SK-N-SH (cell line): ENCODE data around the gene F2R. TPM values are rescaled to one million over a fixed set of nuclear protein-coding genes. Genes with fewer than 3 reads are reported as not detected.
"Not testable (repeated sequence)": the region's sequence is repeated elsewhere in the genome, so short reads cannot be mapped to it uniquely, and the experiment has no call there.

Source experiments
- CTCF ChIA-PET: fragments of 300-600, 350-600 bp; formaldehyde crosslinking; extraction: SDS; loops from one replicate; lab custom pipeline; 2021; lab: Yijun Ruan, JAX
- POLR2A ChIA-PET: fragments of 350-600 bp; sonication (Branson Sonifier 250); formaldehyde crosslinking; extraction: SDS; loops from one replicate; lab custom pipeline; 2020; ENCODE audit warnings: antibody characterized with exemption, inconsistent platforms; lab: Yijun Ruan, JAX
- DNase-seq: peaks from one replicate; pipeline ENCODE4 v3.0.0; 2012
- H2AFZ ChIP-seq: fragments of 200-600 bp; sonication (generic); 2 replicates; pipeline ENCODE4 v1.8.1; 2016; ENCODE audit warnings: antibody characterized with exemption, mild to moderate bottlenecking, low read depth
- H3F3A ChIP-seq: fragments of 200-600 bp; sonication (generic); replicated peaks from 2 replicates; pipeline ENCODE3; 2016; ENCODE audit warnings: antibody characterized with exemption, mild to moderate bottlenecking; ENCODE audit not compliant: insufficient read depth
- H3K27ac ChIP-seq, 2 experiments: fragments of 200-500 bp in 1 of 2; fragments of 200-600 bp in 1 of 2; sonication (Bioruptor generic) in 1 of 2; sonication (generic), shearing (Covaris generic) in 1 of 2; 2 replicates each; pipeline versions ENCODE4 v1.5.1 to v1.6.1; 2014 to 2016; ENCODE audit warnings: low read depth in 2 of 2, inconsistent platforms in 1 of 2, low read length in 1 of 2, mild to moderate bottlenecking in 1 of 2, mixed read lengths in 1 of 2
- H3K27me3 ChIP-seq: fragments of 200-600 bp; sonication (generic), shearing (Covaris generic); 2 replicates; pipeline ENCODE4 v1.6.1; 2016; ENCODE audit warnings: mixed run types; ENCODE audit not compliant: insufficient read depth
- H3K36me3 ChIP-seq, 2 experiments: fragments of 200-500 bp in 1 of 2; fragments of 200-600 bp in 1 of 2; sonication (Bioruptor generic) in 1 of 2; sonication (generic) in 1 of 2; replicated peaks in 1 of 2; 2 replicates each; pipeline versions ENCODE3 to v1.5.1; 2014 to 2016; ENCODE audit warnings: low read length in 1 of 2, mild to moderate bottlenecking in 1 of 2; ENCODE audit not compliant: insufficient read depth in 2 of 2, control insufficient read depth in 1 of 2
- H3K4me1 ChIP-seq, 2 experiments: fragments of 200-500 bp in 1 of 2; fragments of 200-600 bp in 1 of 2; sonication (Bioruptor generic) in 1 of 2; sonication (generic), shearing (Covaris generic) in 1 of 2; 2 replicates each; pipeline versions ENCODE4 v1.5.1 to v1.6.1; 2014 to 2016; ENCODE audit warnings: low read depth in 1 of 2, low read length in 1 of 2, mixed run types in 1 of 2; ENCODE audit not compliant: insufficient read depth in 2 of 2, control insufficient read depth in 1 of 2
- H3K4me2 ChIP-seq: fragments of 200-600 bp; sonication (generic), shearing (Covaris generic); 2 replicates; pipeline ENCODE4 v1.6.1; 2017; ENCODE audit warnings: mixed run types
- H3K4me3 ChIP-seq, 2 experiments: fragments of 200-500 bp in 1 of 2; fragments of 200-600 bp in 1 of 2; sonication (Bioruptor generic) in 1 of 2; sonication (generic), shearing (Covaris generic) in 1 of 2; 2 replicates each; pipeline versions ENCODE4 v1.5.1 to v1.8.1; 2014 to 2016; ENCODE audit warnings: low read depth in 2 of 2, inconsistent platforms in 1 of 2, low read length in 1 of 2, mild to moderate bottlenecking in 1 of 2, mixed read lengths in 1 of 2, moderate library complexity in 1 of 2
- H3K79me2 ChIP-seq: fragments of 200-600 bp; sonication (generic); 2 replicates; pipeline ENCODE4 v1.8.1; 2017; ENCODE audit warnings: mild to moderate bottlenecking; ENCODE audit not compliant: insufficient read depth
- H3K9ac ChIP-seq: fragments of 200-600 bp; sonication (generic); 2 replicates; pipeline ENCODE4 v1.6.1; 2017; ENCODE audit warnings: mixed run types
- H3K9me2 ChIP-seq: fragments of 200-600 bp; sonication (generic); 2 replicates; pipeline ENCODE4 v1.6.1; 2017; ENCODE audit warnings: mixed run types
- H3K9me3 ChIP-seq: fragments of 200-600 bp; sonication (generic); 2 replicates; pipeline ENCODE4 v1.6.1; 2017; ENCODE audit warnings: mixed run types, mild to moderate bottlenecking, moderate library complexity
- H4K20me1 ChIP-seq: fragments of 200-600 bp; sonication (generic); 2 replicates; pipeline ENCODE4 v1.6.1; 2017; ENCODE audit warnings: mild to moderate bottlenecking, mixed run types; ENCODE audit not compliant: insufficient read depth
- ELF1 ChIP-seq: IDR thresholded peaks from 2 replicates; pipeline ENCODE4 v1.4.0; 2012
- FOSL2 ChIP-seq: IDR thresholded peaks from 2 replicates; pipeline ENCODE4 v1.4.0; 2012; ENCODE audit warnings: low read depth, mild to moderate bottlenecking, moderate library complexity, borderline replicate concordance
- FOXJ3 ChIP-seq: sonication (generic); formaldehyde crosslinking; IDR thresholded peaks from 2 replicates; pipeline ENCODE4 v1.5.1; 2020; ENCODE audit warnings: mild to moderate bottlenecking, missing genetic modification reagents
- FOXM1 ChIP-seq: IDR thresholded peaks from 2 replicates; pipeline ENCODE4 v1.4.0; 2012; ENCODE audit warnings: low read depth, mild to moderate bottlenecking
- MXI1 ChIP-seq: IDR thresholded peaks from 2 replicates; pipeline ENCODE4 v1.6.1; 2012; ENCODE audit warnings: mild to moderate bottlenecking, low read depth, low read length, improper control_type of control experiment
- PBX3 ChIP-seq: IDR thresholded peaks from 2 replicates; pipeline ENCODE4; 2012
- RAD21 ChIP-seq: IDR thresholded peaks from 2 replicates; pipeline ENCODE4 v1.6.1; 2012; ENCODE audit warnings: mild to moderate bottlenecking, low read length
- SIN3A ChIP-seq: IDR thresholded peaks from 2 replicates; pipeline ENCODE4 v1.6.1; 2012; ENCODE audit warnings: low read depth, mild to moderate bottlenecking, low read length, moderate library complexity, borderline replicate concordance
- SMC3 ChIP-seq: IDR thresholded peaks from 2 replicates; pipeline ENCODE4 v1.6.1; 2012; ENCODE audit warnings: low read depth, low read length, improper control_type of control experiment
- YY1 ChIP-seq: IDR thresholded peaks from 2 replicates; pipeline ENCODE4 v1.4.0; 2012; ENCODE audit warnings: low read depth, mild to moderate bottlenecking
- WGBS: methylation state at CpG from one replicate; pipeline ENCODE4 v1.1.6; 2017; ENCODE audit warnings: low lambda C conversion rate; 5-methylcytosine and 5-hydroxymethylcytosine counted together
- polyA plus RNA-seq, 3 experiments: library from polyadenylated mRNA; depleted of rRNA; stranded (reverse); fragments of >200 nt; gene quantifications; 2 replicates each; pipeline ENCODE4 v1.2.3, GENCODE V29; 2012
- TF ChIP-seq, protein P1 (sequence below): IDR thresholded peaks from 2 replicates; pipeline ENCODE4 v1.4.0; 2012; ENCODE audit warnings: low read depth, borderline replicate concordance
- TF ChIP-seq, protein P2 (sequence below): IDR thresholded peaks from 2 replicates; pipeline ENCODE4 v1.4.0; 2012; ENCODE audit warnings: low read depth

Gene F2R
- polyA plus RNA-seq, 1 of the 3 experiments (the other 2 are of a cell fraction): 212 TPM

DNA sequence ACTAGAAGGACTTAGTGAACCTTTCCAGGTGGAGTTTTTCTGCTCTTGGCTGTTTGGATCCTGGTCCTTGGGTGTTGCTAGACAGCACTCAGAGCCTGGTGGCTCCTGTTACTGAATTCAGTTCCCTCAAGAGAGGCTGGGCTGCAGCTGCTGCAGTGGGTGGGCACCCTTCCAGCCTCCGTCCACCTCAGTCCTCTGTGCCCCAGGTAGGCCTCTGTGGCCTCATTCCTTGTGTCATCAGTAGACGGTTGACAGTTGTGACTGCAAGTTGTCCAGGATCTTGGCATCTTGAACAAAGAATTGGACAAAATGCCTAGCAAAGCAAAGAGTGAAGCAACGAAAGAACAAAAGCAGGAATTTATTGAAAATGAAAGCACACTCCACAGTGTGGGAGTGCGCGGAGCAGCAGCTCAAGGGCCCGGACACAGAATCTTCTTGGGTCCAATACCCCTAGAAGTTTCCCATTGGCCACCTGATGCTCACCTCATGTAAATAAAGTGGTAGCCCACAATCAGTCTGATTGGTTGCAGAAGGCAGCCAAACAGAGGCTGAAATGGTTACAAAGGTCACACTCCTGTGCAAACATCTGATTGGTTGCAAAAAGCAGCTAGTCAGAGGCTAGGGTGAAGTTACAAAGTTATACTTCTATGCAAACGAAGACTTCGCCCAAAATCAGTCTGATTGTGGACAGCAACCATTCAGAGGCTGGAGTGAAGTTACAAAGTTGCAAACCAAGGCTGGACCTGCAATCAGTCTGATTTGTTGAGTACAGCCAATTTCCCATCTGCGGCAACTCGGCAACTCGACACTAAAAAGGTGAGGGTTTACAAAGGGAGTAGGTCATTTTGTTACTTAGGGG is 40.1 kb downstream of the F2R start:
- Histone ChIP-seq H3K9ac (no peak overlapping the region), H4K20me1 (no peaks in the 10 kb centered on the region), H3K9me2 (no peaks in the 10 kb centered on the region), H3K4me3 (no peak overlapping the region), H3K27ac (no peak overlapping the region), H3K4me2 (no peak overlapping the region), H3K36me3 (no peaks in the 10 kb centered on the region), H3K9me3 (no peaks in the 10 kb centered on the region), H3K4me1 (no peaks in the 10 kb centered on the region), H3K79me2 (no peaks in the 10 kb centered on the region), H3F3A (no peaks in the 10 kb centered on the region), H3K27me3 (no peaks in the 10 kb centered on the region), H2AFZ (no peak overlapping the region)
- TF ChIP-seq SMC3 (no peak), SIN3A (no peak), RAD21 (no peak), MXI1 (no peak), FOXM1 (no peak), ELF1 (no peak), FOSL2 (no peak), PBX3 (no peak)
- TF ChIP-seq, protein P1, sequence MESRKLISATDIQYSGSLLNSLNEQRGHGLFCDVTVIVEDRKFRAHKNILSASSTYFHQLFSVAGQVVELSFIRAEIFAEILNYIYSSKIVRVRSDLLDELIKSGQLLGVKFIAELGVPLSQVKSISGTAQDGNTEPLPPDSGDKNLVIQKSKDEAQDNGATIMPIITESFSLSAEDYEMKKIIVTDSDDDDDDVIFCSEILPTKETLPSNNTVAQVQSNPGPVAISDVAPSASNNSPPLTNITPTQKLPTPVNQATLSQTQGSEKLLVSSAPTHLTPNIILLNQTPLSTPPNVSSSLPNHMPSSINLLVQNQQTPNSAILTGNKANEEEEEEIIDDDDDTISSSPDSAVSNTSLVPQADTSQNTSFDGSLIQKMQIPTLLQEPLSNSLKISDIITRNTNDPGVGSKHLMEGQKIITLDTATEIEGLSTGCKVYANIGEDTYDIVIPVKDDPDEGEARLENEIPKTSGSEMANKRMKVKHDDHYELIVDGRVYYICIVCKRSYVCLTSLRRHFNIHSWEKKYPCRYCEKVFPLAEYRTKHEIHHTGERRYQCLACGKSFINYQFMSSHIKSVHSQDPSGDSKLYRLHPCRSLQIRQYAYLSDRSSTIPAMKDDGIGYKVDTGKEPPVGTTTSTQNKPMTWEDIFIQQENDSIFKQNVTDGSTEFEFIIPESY: no peak
- TF ChIP-seq, protein P2, sequence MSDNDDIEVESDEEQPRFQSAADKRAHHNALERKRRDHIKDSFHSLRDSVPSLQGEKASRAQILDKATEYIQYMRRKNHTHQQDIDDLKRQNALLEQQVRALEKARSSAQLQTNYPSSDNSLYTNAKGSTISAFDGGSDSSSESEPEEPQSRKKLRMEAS: no peak
- POLR2A ChIA-PET: no interaction called here
- CTCF ChIA-PET: interaction anchor here (1.2 kb wide), 1 partner anchor 19 kb away, joined by 4 read pairs; no protein-coding TSS in a partner anchor
- 87% methylated on average over 11 of the region's 11 CpGs for WGBS
- DNase-seq: no peak

DNA sequence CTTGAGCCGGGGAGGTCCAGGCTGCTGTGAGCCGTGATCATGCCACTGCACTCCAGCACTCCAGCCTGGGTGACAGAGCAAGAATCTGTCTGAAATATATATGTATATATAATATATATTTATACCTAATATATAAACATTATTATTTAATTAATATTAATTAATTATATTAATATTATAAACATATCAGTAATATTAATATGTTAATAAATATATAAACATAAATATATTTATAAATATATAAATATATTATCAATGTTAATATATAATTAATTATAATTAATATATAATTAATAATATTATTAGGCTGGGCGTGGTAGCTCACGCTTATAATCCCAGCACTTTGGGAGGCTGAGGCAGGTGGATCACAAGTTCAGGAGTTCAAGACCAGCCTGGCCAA is 41.1 kb downstream of the F2R start:
- Histone ChIP-seq H3F3A (no peaks in the 10 kb centered on the region), H2AFZ (no peak overlapping the region), H3K4me1 (no peaks in the 10 kb centered on the region), H3K9ac (no peak overlapping the region), H3K9me3 (no peaks in the 10 kb centered on the region), H3K4me2 (no peak overlapping the region), H4K20me1 (no peaks in the 10 kb centered on the region), H3K9me2 (no peaks in the 10 kb centered on the region), H3K79me2 (no peaks in the 10 kb centered on the region), H3K27ac (no peak overlapping the region), H3K27me3 (no peaks in the 10 kb centered on the region), H3K36me3 (no peaks in the 10 kb centered on the region), H3K4me3 (no peak overlapping the region)
- TF ChIP-seq YY1 (no peak), FOXJ3 (CRISPR knock-in tag) (no peak), SIN3A (no peak)
- TF ChIP-seq, protein P2: no peak
- ChIA-PET CTCF (no interaction called here), POLR2A (no interaction called here)
- 88% methylated on average over 4 of the region's 4 CpGs for WGBS
- no peak for DNase-seq

DNA sequence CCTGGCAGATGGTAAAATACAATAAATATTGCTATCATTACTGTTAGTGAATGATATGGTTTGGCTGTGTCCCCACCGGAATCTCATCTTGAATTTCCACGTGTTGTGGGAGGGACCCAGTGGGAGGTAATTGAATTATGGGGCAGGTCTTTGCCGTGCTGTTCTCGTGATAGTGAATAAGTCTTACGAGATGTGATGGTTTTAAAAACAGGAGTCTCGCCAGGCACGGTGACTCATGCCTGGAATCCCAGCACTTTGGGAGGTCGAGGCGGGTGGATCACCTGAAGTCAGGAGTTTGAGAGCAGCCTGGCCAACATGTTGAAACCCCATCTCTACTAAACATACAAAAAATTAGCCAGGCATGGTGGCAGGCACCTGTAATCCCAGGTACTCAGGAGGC is 45.2 kb downstream of the F2R start:
- H3K9me3 ChIP-seq: peaks cover 16% of the 10 kb centered on the region; the same call in 1 of the 2 replicates
- H3K4me3 ChIP-seq, H3K27ac ChIP-seq, H3K79me2 ChIP-seq, DNase-seq, H3K9ac ChIP-seq, H3K4me2 ChIP-seq, H3K4me1 ChIP-seq, POLR2A ChIA-PET, H3K9me2 ChIP-seq, H4K20me1 ChIP-seq, H3F3A ChIP-seq, H2AFZ ChIP-seq, H3K36me3 ChIP-seq, H3K27me3 ChIP-seq: not testable (repeated sequence)
- WGBS: 53% methylated on average over 9 of the region's 9 CpGs
- CTCF ChIA-PET: interaction anchor here (1.0 kb wide), 1 partner anchor 14 kb away, joined by 3 read pairs; no protein-coding TSS in a partner anchor
